Stomach (tissue), 9 donors: ENCODE measurements around the gene PRKCE. TPM values are rescaled to one million over a fixed set of nuclear protein-coding genes. Genes with fewer than 3 reads are reported as not detected.

Source experiments
- DNase-seq, 2 donors: peaks; one replicate each; pipeline versions ENCODE4 v3.0.0 to v3.0.0-alpha.2; 2013 to 2019
- H3K27ac ChIP-seq, 5 donors: fragments of 200-600 bp in 4 of 5; sonication (generic) in 4 of 5; one replicate each; pipeline ENCODE4 v1.5.1; 2013 to 2019; ENCODE audit warnings: mild to moderate bottlenecking in 1 of 5, moderate library complexity in 1 of 5
- H3K27me3 ChIP-seq, 3 donors: fragments of 200-600 bp; sonication (generic); one replicate each; pipeline ENCODE4 v1.5.1; 2017 to 2019; ENCODE audit warnings: mixed run types in 1 of 3
- H3K36me3 ChIP-seq, 4 donors: fragments of 200-600 bp; sonication (generic); 1 replicate in 3 of 4; 2 replicates in 1 of 4; pipeline ENCODE4 v1.5.1; 2016 to 2019
- H3K4me1 ChIP-seq, 4 donors: fragments of 200-600 bp; sonication (generic); one replicate each; pipeline ENCODE4 v1.5.1; 2016 to 2019
- H3K4me3 ChIP-seq, 4 donors: fragments of 200-600 bp; sonication (generic) in 3 of 4; one replicate each; pipeline ENCODE4 v1.5.1; 2016 to 2019; ENCODE audit warnings: mild to moderate bottlenecking in 1 of 4
- H3K9me3 ChIP-seq, 4 donors: fragments of 200-600 bp; sonication (generic); one replicate each; pipeline ENCODE4 v1.5.1; 2016 to 2019
- EP300 ChIP-seq: sonication (generic); formaldehyde crosslinking; IDR thresholded peaks from one replicate; pipeline ENCODE4 v1.6.1; 2017; ENCODE audit warnings: antibody characterized with exemption
- POLR2A ChIP-seq, 4 donors: fragments of 450-650 bp; IDR thresholded peaks; one replicate each; pipeline ENCODE4 v1.6.1; 2016; ENCODE audit warnings: antibody characterized with exemption in 4 of 4, control low read depth in 2 of 4, mild to moderate bottlenecking in 1 of 4, moderate library complexity in 1 of 4
- POLR2AphosphoS5 ChIP-seq, 3 donors: sonication (generic); formaldehyde crosslinking; IDR thresholded peaks; one replicate each; pipeline ENCODE4 v1.6.1; 2016; ENCODE audit warnings: antibody characterized with exemption in 3 of 3
- WGBS, 5 donors: extraction: QIAGEN DNeasy Blood & Tissue Kit in 3 of 5; methylation state at CpG; one replicate each; pipeline versions ENCODE4 v1.1.5 to v1.1.7; 2013 to 2018; 5-methylcytosine and 5-hydroxymethylcytosine counted together
- intact Hi-C: fragments of 100-400 bp; cut with DNase I; formaldehyde crosslinking; loops from one replicate; pipeline ENCODE4 v1.15.1; 2023; ENCODE audit warnings: low total_unique reads
- polyA plus RNA-seq, 3 donors: library from polyadenylated mRNA; stranded (reverse); fragments of 200-250 nt; gene quantifications; one replicate each; pipeline ENCODE4 v1.2.3, GENCODE V29; 2013
- total RNA-seq, 5 donors: library from RNA; depleted of rRNA; stranded (reverse); fragments of >200 nt; gene quantifications; one replicate each; pipeline versions ENCODE4 v1.1.0 to v1.2.3, GENCODE V29; 2014 to 2016
- TF ChIP-seq, protein P1 (sequence below), 7 experiments: fragments of 450-650 bp in 4 of 7; fragments of 200-600 bp in 3 of 7; sonication (generic) in 3 of 7; IDR thresholded peaks; one replicate each; pipeline ENCODE4 v1.5.1; 2016 to 2019; ENCODE audit warnings: antibody characterized with exemption in 7 of 7, control low read depth in 2 of 7, mild to moderate bottlenecking in 1 of 7
- donor health status: healthy with polysubstance abuse.
- donor health status: Bipolar disorder and iron deficiency.
- donor health status: healthy.

The PRKCE gene
- total and polyA plus RNA-seq, 8 donors = 2.0 to 92.0 (median 10.0) TPM

DNA sequence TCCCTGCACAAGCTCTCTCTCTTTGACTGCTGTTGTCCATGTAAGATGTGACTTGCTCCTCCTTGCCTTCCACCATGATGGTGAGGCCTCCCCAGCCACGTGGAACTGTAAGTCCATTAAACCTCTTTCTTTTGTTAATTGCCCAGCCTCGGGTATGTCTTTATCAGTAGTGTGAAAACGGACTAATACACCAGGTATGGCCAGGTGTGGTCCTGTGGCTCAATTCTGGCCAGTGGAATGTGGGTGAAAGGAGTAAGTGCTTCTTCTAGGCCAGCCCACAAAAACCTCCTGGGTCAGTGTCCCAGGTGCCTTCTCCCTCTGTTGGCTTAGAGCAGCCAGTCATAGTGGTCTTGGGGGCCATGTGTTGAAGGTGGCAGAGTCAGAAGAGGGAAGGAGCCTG is 57.0 kb downstream of the PRKCE start:
- no peak for DNase-seq
- H3K27ac ChIP-seq = no peak overlapping the region
- intact Hi-C loops = no loop called here
- H3K4me1 ChIP-seq = peaks cover 0 to 51% (median 15%) of the 10 kb centered on the region in 4 donors
- 54 to 80% (median 71%) methylated on average over 3 of the region's 3 CpGs for WGBS, 5 donors
- TF ChIP-seq POLR2AphosphoS5 (IDR thresholded peaks at IDR 0.05) (no peak), POLR2A (IDR thresholded peaks at IDR 0.05) (no peak), EP300 (no peak)
- TF ChIP-seq, protein P1, sequence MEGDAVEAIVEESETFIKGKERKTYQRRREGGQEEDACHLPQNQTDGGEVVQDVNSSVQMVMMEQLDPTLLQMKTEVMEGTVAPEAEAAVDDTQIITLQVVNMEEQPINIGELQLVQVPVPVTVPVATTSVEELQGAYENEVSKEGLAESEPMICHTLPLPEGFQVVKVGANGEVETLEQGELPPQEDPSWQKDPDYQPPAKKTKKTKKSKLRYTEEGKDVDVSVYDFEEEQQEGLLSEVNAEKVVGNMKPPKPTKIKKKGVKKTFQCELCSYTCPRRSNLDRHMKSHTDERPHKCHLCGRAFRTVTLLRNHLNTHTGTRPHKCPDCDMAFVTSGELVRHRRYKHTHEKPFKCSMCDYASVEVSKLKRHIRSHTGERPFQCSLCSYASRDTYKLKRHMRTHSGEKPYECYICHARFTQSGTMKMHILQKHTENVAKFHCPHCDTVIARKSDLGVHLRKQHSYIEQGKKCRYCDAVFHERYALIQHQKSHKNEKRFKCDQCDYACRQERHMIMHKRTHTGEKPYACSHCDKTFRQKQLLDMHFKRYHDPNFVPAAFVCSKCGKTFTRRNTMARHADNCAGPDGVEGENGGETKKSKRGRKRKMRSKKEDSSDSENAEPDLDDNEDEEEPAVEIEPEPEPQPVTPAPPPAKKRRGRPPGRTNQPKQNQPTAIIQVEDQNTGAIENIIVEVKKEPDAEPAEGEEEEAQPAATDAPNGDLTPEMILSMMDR (IDR thresholded peaks at IDR 0.05) = no peak
- H3K4me3 ChIP-seq = no peak overlapping the region
- H3K27me3 ChIP-seq = no peaks in the 10 kb centered on the region
- no peaks in the 10 kb centered on the region for H3K36me3 ChIP-seq
- no peaks in the 10 kb centered on the region for H3K9me3 ChIP-seq

- no peak for DNase-seq
- Histone ChIP-seq H3K9me3 (no peaks in the 10 kb centered on the region), H3K4me3 (no peak overlapping the region), H3K36me3 (no peaks in the 10 kb centered on the region), H3K4me1 (peaks cover 0 to 51% (median 15%) of the 10 kb centered on the region in 4 donors), H3K27me3 (no peaks in the 10 kb centered on the region), H3K27ac (no peak overlapping the region)
- 82 to 94% (median 87%) methylated on average over 1 of the region's 1 CpG; no CpG with 5 or more reads in 1 of the 5 donors for WGBS, 5 donors
- intact Hi-C loops = no loop called here
- TF ChIP-seq EP300 (no peak), POLR2A (IDR thresholded peaks at IDR 0.05) (no peak), POLR2AphosphoS5 (IDR thresholded peaks at IDR 0.05) (no peak)
- TF ChIP-seq, protein P1 (IDR thresholded peaks at IDR 0.05) = no peak
These were observed 57.7 kb downstream of the PRKCE start for GRCh38 chr2:45709137-45709536.

- intact Hi-C loops = no loop called here
- TF ChIP-seq EP300 = no peak
- TF ChIP-seq, protein P1 (IDR thresholded peaks at IDR 0.05) = no peak
- TF ChIP-seq POLR2AphosphoS5 (IDR thresholded peaks at IDR 0.05) = no peak
- no peak for TF ChIP-seq POLR2A (IDR thresholded peaks at IDR 0.05)
- 85 to 100% (median 96%) methylated on average over 3 of the region's 3 CpGs for WGBS, 5 donors
- Histone ChIP-seq H3K9me3 (no peaks in the 10 kb centered on the region), H3K36me3 (no peaks in the 10 kb centered on the region), H3K4me3 (no peak overlapping the region), H3K27ac (no peak overlapping the region), H3K4me1 (peaks cover 0 to 38% (median 10%) of the 10 kb centered on the region in 4 donors), H3K27me3 (no peaks in the 10 kb centered on the region)
- DNase-seq = no peak
These were observed 59.0 kb downstream of the PRKCE start for GRCh38 chr2:45710468-45710867.

DNA sequence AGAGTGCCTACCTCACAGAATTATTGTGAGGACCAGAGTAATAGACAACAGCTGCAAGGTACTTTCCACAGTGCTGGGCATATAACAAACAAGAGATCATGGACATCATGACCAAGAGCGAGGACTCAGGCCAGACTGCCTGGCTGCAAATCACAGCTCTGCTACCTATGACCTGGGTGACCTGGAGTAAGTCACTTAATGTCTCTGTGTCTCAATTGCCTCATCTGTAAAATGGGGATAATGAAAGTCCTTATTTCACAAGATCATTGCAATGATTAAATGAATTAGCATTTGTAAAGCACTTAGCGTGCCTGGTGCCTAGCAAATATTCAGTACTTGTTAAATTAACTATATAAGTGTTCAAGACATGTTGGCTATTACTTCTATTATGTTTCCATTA is 59.7 kb downstream of the PRKCE start:
- no peaks in the 10 kb centered on the region for H3K9me3 ChIP-seq
- no peak overlapping the region for H3K4me3 ChIP-seq
- H3K4me1 ChIP-seq = peaks cover 0 to 31% (median 3%) of the 10 kb centered on the region in 4 donors
- WGBS, 5 donors = 89 to 98% (median 97%) methylated on average over 2 of the region's 2 CpGs
- intact Hi-C loops = no loop called here
- no peak overlapping the region for H3K27ac ChIP-seq
- no peak for DNase-seq
- no peak for TF ChIP-seq EP300
- TF ChIP-seq, protein P1 (IDR thresholded peaks at IDR 0.05) = no peak
- no peak for TF ChIP-seq POLR2AphosphoS5 (IDR thresholded peaks at IDR 0.05)
- TF ChIP-seq POLR2A (IDR thresholded peaks at IDR 0.05) = no peak
- no peaks in the 10 kb centered on the region for H3K27me3 ChIP-seq
- no peaks in the 10 kb centered on the region for H3K36me3 ChIP-seq
